Measurements from ENCODE around the gene DNAJC13. TPM values are rescaled to one million over a fixed set of nuclear protein-coding genes. Genes with fewer than 3 reads are reported as not detected.

Gene DNAJC13
- total and polyA plus RNA-seq, 8 donors = 6.5 to 197 (median 46.8) TPM

- WGBS, 5 donors = 75 to 83% (median 80%) methylated on average over 3 of the region's 3 CpGs
- H3K4me1 ChIP-seq = peaks cover 0 to 39% (median 3%) of the 10 kb centered on the region in 4 donors
- intact Hi-C loops (cut with DNase I; ENCODE audit: low total_unique reads) = no loop called here
- no peaks in the 10 kb centered on the region for H3K27me3 ChIP-seq
- no peak overlapping the region for H3K4me3 ChIP-seq
- TF ChIP-seq CTCF (IDR thresholded peaks at IDR 0.05) (no peak), EP300 (IDR thresholded peaks at IDR 0.05) (no peak), POLR2AphosphoS5 (IDR thresholded peaks at IDR 0.05) (no peak), POLR2A (IDR thresholded peaks at IDR 0.05) (no peak)
- peak overlapping the region in 2 of 5 donors; percentile 22 to 40 for H3K27ac ChIP-seq
- no peaks in the 10 kb centered on the region for H3K9me3 ChIP-seq
- peaks cover 0 to 20% (median 7%) of the 10 kb centered on the region in 4 donors for H3K36me3 ChIP-seq
- no peak for DNase-seq
These were observed 18.1 kb downstream of the DNAJC13 start for GRCh38 chr3:132435224-132435910.

- Histone ChIP-seq H3K4me1 (peaks cover 0 to 39% (median 3%) of the 10 kb centered on the region in 4 donors), H3K27me3 (no peaks in the 10 kb centered on the region), H3K9me3 (no peaks in the 10 kb centered on the region), H3K36me3 (peaks cover 0 to 20% (median 7%) of the 10 kb centered on the region in 4 donors), H3K4me3 (no peak overlapping the region), H3K27ac (peak overlapping the region in 2 of 5 donors; percentile 22 to 40)
- peak in 1 of 2 donors; percentile 52 for DNase-seq
- intact Hi-C loops (cut with DNase I; ENCODE audit: low total_unique reads) = no loop called here
- TF ChIP-seq POLR2A (IDR thresholded peaks at IDR 0.05) (no peak), EP300 (IDR thresholded peaks at IDR 0.05) (no peak), POLR2AphosphoS5 (IDR thresholded peaks at IDR 0.05) (no peak), CTCF (IDR thresholded peaks at IDR 0.05) (no peak)
- 66 to 76% (median 68%) methylated on average over 7 of the region's 7 CpGs for WGBS, 5 donors
These were observed 18.7 kb downstream of the DNAJC13 start for GRCh38 chr3:132435911-132436425.

- H3K9me3 ChIP-seq = no peaks in the 10 kb centered on the region
- no peak overlapping the region for H3K4me3 ChIP-seq
- no peaks in the 10 kb centered on the region for H3K27me3 ChIP-seq
- H3K36me3 ChIP-seq = peaks cover 0 to 4% (median 0%) of the 10 kb centered on the region in 4 donors
- peaks cover 0 to 50% (median 23%) of the 10 kb centered on the region in 4 donors for H3K4me1 ChIP-seq
- intact Hi-C loops (cut with DNase I; ENCODE audit: low total_unique reads) = no loop called here
- no peak overlapping the region for H3K27ac ChIP-seq
- 92 to 94% (median 93%) methylated on average over 5 of the region's 5 CpGs for WGBS, 5 donors
- DNase-seq = no peak
- TF ChIP-seq POLR2A (IDR thresholded peaks at IDR 0.05) (no peak), EP300 (IDR thresholded peaks at IDR 0.05) (no peak), POLR2AphosphoS5 (IDR thresholded peaks at IDR 0.05) (no peak), CTCF (IDR thresholded peaks at IDR 0.05) (no peak)
These were observed 26.1 kb downstream of the DNAJC13 start for GRCh38 chr3:132443421-132443820.

- H3K4me1 ChIP-seq = peaks cover 0 to 60% (median 29%) of the 10 kb centered on the region in 4 donors
- no peak overlapping the region for H3K27ac ChIP-seq
- TF ChIP-seq EP300 (IDR thresholded peaks at IDR 0.05) (no peak), POLR2AphosphoS5 (IDR thresholded peaks at IDR 0.05) (no peak), CTCF (IDR thresholded peaks at IDR 0.05) (no peak), POLR2A (IDR thresholded peaks at IDR 0.05) (no peak)
- intact Hi-C loops (cut with DNase I; ENCODE audit: low total_unique reads) = no loop called here
- no peak overlapping the region for H3K4me3 ChIP-seq
- H3K27me3 ChIP-seq = no peaks in the 10 kb centered on the region
- no peaks in the 10 kb centered on the region for H3K9me3 ChIP-seq
- peaks cover 0 to 4% (median 0%) of the 10 kb centered on the region in 4 donors for H3K36me3 ChIP-seq
- DNase-seq = no peak
These were observed 27.1 kb downstream of the DNAJC13 start for GRCh38 chr3:132444383-132444782.
